Inflammatory macrophage (primary cell): Measurements from ENCODE around the gene CSHL1.
"Not testable (repeated sequence)": the region's sequence is repeated elsewhere in the genome, so short reads cannot be mapped to it uniquely, and the experiment has no call there.

Experiments used
- DNase-seq, 2 donors: peaks; one replicate each; pipeline ENCODE4 v3.0.0-alpha.2; 2020 to 2022

CSHL1 gene

GRCh38 chr17:63918305-63918704 lies 7.2 kb upstream of the CSHL1 start:
- DNase-seq, result no peak

- no peak for DNase-seq
Measured at GRCh38 chr17:63917646-63918045, 6.6 kb upstream of the CSHL1 start.

DNA sequence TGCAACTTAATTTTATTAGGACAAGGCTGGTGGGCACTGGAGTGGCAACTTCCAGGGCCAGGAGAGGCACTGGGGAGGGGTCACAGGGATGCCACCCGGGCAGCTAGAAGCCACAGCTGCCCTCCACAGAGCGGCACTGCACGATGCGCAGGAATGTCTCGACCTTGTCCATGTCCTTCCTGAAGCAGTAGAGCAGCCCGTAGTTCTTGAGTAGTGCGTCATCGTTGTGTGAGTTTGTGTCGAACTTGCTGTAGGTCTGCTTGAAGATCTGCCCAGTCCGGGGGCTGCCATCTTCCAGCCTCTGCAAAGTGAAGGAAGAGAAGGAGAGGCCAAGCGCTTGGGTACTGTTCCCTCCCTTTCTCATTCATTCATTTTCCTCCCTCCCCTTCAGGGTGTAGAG lies 6.1 kb upstream of the CSHL1 start:
- not testable (repeated sequence) for DNase-seq

DNA sequence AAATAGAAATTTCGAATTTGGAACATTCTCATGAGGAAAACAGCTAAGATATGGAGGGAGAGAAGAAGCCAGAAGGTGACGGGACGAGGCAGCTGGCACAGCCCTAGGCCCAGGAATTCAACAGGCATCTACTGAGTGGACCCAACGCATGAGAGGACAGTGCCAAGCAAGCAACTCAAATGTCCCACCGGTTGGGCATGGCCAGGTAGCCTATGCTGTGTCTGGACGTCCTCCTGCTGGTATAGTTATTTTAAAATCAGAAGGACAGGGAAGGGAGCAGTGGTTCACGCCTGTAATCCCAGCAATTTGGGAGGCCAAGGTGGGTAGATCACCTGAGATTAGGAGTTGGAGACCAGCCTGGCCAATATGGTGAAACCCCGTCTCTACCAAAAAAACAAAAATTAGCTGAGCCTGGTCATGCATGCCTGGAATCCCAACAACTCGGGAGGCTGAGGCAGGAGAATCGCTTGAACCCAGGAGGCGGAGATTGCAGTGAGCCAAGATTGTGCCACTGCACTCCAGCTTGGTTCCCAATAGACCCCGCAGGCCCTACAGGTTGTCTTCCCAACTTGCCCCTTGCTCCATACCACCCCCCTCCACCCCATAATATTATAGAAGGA lies 5.6 kb upstream of the CSHL1 start:
- no peak for DNase-seq

- not testable (repeated sequence) for DNase-seq
Measured at GRCh38 chr17:63915753-63916152, 4.7 kb upstream of the CSHL1 start.

DNA sequence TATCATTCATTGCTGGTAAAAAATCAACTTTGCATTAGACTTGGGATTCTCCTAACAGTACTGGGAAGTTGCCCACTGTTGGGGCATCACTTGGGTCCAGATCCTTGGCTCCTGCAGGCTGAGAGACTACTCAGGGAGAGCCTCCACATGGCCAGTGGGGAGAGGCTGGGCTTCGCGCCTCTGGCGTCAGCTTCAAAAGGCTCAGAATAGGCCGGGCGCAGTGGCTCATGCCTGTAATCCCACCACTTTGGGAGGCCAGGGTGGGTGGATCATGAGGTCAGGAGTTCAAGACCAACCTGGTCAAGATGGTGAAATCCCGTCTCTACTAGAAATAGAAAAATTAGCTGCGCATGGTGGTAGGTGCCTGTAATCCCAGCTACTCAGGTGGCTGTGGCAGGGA lies 3.4 kb upstream of the CSHL1 start:
- no peak for DNase-seq

DNA sequence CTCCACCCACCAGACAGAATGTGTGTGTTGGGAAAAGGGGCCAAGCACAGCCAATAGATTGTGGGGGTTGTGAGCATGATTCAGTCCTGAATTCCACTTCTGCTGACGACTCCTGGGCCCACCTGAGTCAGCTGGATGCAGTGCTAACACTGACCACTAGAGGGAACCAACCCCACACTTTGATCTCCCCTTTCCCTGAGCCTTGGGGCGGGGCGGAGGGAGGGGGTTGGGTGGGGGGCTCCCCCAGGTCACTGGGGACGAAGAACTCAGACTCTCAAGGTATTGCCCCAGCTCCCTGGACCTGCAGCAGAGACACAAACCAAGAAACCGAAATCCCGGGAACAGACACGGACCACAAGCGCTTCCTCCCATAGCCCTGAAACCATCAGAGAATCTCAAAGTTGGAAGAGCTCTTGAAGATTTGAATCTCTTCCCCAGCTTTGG lies 621 bp upstream of the CSHL1 start:
- DNase-seq, result peak; percentile 23 to 33

- DNase-seq, result no peak
Measured at GRCh38 chr17:63910096-63910495, 962 bp downstream of the CSHL1 start.

GRCh38 chr17:63909586-63909985 lies 1.5 kb downstream of the CSHL1 start:
- DNase-seq, result not testable (repeated sequence)

GRCh38 chr17:63907161-63907778 lies 3.8 kb downstream of the CSHL1 start:
- DNase-seq, result peak in 1 of 2 donors; percentile 22

- DNase-seq, result not testable (repeated sequence)
Measured at GRCh38 chr17:63904796-63905195, 6.3 kb downstream of the CSHL1 start.

- peak; percentile 5 to 37 for DNase-seq
Measured at GRCh38 chr17:63903787-63904201, 7.3 kb downstream of the CSHL1 start.

DNA sequence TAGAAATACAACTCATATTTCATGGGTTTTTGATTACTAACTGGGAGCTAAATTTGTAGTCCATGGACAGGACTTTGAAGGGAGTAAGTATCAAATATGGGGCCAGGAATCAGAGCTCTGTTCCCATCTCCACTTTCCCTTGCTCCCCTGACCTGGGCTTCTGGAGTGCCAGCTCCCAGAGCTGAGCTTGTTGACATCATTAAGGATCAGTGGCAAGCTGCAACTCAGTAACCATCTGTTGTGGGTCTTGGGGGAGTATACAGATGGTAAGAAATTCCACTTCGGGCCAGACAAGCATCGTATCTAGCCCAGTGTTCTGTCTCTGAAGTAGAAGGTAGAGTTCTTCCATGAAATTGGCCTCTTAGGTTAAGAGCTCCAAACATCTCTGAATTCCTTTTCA lies 9.1 kb downstream of the CSHL1 start:
- DNase-seq, result not testable (repeated sequence)

GRCh38 chr17:63898899-63899798 lies 11.9 kb downstream of the CSHL1 start:
- not testable (repeated sequence) for DNase-seq

GRCh38 chr17:63896524-63897354 lies 14.3 kb downstream of the CSHL1 start, which contains the start of gene CSH1:
CSH1 (minus strand) TSS chr17:63896574; CDS start chr17:63896511, 63 bp downstream.
- DNase-seq, result not testable (repeated sequence)

DNA sequence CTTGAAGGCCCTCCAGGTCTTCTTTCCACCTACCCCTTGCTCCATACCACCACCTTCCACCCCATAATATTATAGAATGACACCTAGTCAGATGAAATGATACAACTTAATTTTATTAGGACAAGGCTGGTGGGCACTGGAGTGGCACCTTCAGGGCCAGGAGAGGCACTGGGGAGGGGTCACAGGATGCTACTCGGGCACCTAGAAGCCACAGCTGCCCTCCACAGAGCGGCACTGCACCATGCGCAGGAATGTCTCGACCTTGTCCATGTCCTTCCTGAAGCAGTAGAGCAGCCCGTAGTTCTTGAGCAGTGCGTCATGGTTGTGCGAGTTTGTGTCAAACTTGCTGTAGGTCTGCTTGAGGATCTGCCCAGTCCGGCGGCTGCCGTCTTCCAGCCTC lies 16.2 kb downstream of the CSHL1 start:
- not testable (repeated sequence) for DNase-seq

GRCh38 chr17:63894021-63894420 lies 17.0 kb downstream of the CSHL1 start:
- DNase-seq, result not testable (repeated sequence)

DNA sequence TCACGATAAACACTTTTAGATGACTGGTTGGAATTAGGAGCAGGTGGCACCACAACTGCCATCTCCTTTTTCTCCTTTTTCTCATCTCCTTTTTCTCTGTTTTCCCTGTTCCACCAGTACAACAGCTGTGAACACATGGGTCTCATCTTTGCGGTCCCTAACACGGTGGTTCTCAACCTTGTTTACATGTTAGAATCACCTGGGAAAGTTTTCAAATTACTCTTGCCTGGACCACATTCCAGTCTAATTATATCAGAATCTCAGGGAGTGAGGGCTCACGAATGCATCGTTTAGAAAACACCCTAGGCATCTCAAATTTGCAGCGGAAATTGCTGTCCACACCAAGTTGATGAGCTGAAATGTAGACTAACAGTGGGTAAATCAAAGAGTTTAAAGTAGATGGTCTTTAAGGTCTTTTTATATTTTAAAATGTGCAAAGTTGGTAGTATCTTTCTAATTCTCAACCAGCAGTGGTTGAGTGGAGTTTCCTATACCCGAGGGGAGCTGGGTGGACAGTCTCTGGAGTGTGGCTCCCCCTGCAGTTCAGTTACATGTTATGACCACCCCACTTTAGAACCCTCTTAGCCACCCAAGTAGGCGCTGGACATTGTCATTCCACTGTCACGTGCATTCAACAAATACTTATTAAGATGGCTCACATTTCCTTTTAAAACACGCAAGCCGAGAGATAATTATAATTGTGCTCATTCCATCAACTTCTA lies 18.6 kb downstream of the CSHL1 start:
- DNase-seq, result not testable (repeated sequence)

DNA sequence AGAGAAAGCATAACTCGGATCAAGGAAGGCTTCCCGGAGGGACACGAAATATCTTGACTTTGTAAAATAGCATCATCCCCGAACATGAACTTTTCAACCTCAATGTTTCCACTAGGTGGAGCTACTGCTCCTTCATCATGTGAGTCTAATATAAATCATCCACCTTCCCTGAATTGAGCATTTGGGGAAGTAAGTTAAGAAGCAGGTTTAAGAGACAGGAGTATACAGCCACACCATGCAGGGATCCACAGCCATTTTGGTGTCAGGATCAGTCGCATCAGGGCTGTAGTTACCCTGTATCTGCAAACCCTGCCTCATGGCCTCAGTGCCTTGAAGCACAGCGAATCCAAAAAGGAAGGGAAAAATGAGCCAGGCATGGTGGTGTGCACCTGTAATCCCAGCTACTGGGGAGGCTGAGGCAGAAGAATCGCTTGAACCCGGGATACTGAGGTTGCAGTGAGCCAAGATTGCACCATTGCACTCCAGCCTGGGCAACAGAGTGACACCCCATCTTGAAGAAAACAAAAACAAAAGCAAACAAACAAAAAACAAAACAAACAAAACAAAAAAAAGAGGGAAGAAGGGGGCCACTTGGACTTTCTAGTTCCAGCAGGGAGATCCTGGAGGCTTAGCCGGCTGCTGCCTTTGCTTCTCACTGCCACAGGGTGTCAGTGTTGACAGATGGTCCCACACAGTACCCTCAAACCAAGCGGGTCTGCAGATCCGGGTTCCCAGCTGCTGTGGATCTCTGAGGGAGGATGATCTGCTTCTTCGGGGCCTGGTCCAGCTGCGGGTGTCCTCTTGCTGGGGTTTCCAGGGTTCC lies 21.8 kb downstream of the CSHL1 start:
- DNase-seq, result peak; percentile 27 to 32

DNA sequence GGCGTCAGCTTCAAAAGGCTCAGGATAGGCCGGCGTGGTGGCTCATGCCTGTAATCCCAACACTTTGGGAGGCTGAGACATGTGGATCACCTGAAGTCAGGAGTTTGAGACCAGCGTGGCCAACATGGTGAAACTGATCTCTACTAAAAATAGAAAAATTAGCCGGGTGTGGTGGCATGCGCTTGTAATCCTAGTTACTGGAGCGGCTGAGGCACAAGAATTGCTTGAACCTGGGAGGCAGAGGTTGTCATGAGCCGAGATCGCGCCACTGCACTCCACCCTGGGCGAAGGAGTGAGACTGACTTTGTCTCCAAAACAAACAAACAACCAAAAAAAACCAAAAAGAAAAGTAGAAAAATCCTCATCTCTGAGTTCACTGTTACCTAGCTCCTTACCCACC lies 25.9 kb downstream of the CSHL1 start:
- not testable (repeated sequence) for DNase-seq
